GM19035 (cell line): ENCODE measurements around the gene IL27RA.

Source experiments
- ATAC-seq: cut with Tn5 transposase; IDR thresholded peaks from one replicate; pipeline ENCODE4 v1.9.1; 2021; ENCODE audit not compliant: unreplicated experiment

Gene IL27RA

DNA sequence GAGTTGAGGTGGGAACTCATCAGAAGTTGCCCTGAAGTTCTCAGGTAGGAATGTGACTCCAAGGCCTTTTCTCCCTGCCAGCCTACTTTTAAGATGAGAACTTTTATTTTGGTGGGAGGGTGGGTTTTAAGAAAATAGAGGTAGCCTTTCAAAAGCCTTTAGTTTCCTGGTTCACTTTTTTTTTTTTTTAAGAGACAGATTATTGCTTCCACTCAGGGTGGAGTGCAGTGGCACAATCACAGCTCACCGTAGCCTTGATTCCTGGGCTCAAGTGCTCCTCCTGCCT lies 51.1 kb downstream of the IL27RA start:
- ATAC-seq, result no peak

DNA sequence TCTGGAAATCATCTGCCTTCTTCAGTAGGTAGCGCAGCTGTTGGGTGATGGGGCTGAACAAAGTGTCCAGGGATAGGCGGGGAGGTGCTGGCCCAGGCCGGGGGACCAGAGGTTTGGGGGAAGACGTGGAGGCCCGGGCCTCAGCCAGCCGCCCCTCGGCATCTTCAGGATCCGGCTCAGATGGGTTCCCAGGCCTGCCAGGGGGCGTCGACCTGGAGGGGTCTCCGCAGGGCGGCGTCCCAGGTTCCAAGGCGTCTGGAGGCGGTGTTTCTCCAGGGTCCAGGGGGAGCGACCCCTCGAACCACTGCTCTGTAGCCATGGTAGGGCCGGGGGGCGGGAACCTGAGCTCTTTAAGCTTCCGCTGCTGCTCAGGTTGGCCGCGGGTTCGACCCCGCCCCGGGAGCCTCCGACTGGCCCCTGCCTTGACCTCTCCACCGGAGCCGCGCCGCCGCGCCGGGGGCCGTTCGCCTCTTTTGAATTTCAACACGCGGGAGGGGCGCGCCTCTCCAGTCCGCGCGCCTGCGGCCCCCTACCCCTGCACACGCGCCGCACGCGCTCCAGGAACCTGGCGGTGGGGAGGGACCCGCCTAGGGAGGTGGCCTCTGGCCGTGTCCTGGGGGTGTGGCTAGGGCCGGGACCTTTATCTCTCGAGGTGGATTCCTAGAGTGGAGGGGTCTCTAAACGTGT lies 53.9 kb downstream of the IL27RA start, which contains the start of gene C19orf67:
Gene C19orf67, minus strand, starts transcription at position 475 of the 687 bp plus-strand sequence. Its CDS starts 156 bp downstream, at position 319.
- no peak for ATAC-seq

DNA sequence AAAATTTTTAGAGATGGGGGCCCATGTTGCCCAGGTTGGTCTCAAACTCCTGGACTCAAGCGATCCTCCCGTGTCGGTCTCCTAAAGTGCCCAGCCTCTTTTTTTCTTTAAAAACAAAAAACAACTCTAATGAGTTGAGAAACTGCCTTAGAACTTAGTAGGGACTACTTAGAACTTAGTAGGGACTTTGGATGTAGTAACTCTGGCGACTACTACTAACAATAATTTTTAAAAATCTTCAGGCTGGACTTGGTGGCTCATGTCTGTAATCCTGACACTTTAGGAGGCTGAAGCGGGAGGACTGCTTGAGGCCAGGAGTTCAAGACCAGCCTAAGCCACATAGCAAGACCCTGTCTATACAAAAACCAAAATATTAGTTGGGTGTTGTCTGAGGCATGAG lies 54.5 kb downstream of the IL27RA start:
- ATAC-seq, result no peak

DNA sequence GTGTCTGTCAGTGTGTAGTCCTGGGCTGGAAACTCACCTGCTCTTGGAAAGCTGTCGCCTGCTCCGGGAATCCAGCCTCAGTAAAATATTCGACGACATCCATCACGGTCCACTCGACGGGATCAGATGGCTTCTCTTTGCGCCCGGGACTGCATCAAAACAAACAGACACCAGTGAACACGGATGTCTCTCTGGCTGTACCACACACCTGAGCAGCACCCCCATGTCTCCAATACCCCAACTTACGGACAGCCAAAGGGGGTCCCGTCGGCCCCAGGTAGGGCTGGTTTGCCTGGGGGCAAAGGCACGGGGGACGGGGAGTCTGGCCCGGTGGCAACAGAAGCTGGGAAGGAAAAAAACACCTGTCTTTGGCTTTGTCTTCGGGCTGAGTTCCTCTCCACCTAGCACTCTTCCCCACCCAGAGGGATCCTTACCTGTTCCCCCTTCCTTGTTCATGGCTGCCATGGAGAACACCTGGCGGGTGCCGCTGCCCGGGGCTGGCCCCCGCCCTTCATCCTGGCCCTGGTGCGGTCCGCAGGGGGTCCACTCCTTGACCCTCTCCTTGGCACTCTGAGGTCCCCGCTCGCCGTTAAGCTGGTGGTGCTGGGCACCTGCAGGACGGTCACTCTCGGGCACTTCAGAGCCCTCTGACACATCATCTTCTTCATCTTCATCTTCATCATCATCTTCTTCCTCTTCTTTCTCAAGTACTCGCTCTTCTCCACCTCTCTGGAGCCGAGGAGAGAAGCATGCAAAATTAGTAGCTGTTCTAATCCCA lies 57.3 kb downstream of the IL27RA start:
- no peak for ATAC-seq

- no peak for ATAC-seq
Measured at GRCh38 chr19:14089412-14089661, 57.8 kb downstream of the IL27RA start.

DNA sequence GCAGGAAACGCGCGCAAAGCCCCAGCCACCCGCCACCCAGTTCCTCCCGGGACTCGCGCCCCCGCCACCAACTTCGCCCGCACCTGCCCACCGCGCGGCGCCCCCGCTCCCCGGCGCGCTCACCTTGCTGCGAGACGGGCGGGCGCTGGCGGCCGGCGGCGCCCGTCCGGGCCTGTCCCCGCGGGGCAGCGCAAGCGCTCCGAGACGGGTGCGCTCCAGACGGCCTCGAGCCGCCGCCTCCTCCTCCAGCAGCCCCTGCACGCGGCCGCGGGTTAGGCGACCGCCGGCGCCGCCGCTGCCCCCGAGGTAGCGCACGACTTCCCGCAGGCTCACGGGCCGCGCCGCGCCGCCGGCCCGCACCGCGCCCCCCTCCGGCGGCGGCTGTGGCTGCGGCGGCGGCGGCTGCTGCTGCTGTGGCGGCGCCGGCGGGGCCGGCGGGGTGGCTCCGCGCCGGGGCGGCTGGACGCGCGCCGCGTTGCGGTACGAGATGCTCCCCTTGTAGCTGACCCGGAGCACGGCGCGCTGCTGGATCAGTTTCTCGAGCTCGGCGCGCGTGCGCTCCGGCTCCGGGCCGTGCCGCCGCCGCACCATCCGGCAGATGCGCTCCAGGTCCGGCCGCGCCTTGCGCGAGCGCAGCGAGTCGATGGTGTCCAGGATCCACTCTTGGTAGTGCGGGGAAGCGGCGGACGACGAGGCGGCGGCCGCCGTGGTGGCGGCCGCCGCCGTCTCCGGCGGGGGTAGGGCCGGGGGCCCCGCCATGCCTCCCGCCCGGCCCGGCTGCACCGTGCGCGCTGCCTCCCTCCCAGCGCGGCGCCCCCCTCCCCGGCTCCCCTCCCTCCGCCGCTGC lies 58.3 kb downstream of the IL27RA start:
- no peak for ATAC-seq

- peak; percentile 46 for ATAC-seq
Measured at GRCh38 chr19:14090509-14091080, 59.0 kb downstream of the IL27RA start, which contains the start of gene SAMD1. Gene SAMD1 (minus strand): TSS chr19:14090751.

- ATAC-seq, result peak; percentile 62
Measured at GRCh38 chr19:14091081-14091812, 59.7 kb downstream of the IL27RA start.

- ATAC-seq, result no peak
Measured at GRCh38 chr19:14091813-14092462, 60.4 kb downstream of the IL27RA start.

- no peak for ATAC-seq
Measured at GRCh38 chr19:14093117-14093823, 61.7 kb downstream of the IL27RA start.

DNA sequence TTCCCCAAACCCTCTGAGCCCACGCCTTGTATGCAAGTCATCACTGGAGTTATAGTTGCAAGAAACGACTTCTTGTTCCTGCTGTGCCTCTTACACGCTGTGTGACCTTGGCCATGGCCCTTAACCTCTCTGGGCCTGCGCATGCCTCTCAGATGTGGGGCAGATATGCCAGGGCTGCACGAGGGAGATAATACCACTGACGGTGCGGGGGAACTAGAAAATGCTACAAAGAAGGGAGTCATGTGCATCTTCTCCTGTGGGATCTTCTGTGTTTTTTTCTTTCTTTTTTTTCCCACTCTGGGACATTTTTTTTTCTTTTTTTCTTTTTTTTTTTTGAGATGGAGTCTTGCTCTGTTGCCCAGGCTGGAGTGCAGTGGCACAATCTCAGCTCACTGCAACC lies 63.3 kb downstream of the IL27RA start:
- no peak for ATAC-seq

GRCh38 chr19:14096272-14096992 lies 64.9 kb downstream of the IL27RA start:
- no peak for ATAC-seq

DNA sequence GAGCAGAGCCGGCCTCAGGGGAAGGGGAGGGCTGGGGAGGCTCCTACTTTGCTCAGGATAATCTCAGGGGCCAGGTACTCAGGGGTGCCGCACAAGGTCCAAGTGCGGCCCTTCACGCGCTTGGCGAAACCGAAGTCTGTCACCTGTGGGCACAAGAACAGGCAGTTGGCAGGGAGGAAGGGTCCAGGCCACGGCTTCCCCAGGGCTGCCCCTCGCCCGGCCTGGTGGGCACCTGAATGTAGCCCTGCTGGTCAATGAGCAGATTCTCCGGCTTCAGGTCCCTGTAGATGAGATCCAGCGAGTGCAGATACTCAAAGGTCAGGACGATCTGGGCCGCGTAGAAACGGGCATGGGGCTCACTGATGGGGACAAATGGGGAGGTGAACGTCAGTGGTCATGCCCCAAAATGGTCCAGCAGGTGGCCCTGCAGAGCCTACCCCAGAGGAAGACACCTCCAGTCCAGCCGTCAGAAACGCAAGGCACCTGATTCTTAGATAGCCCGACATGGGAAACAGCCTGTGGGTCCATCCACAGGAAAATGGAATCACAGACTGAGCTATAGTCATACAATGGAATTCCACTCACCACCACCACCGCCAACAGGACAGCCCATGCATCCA lies 66.1 kb downstream of the IL27RA start:
- no peak for ATAC-seq

DNA sequence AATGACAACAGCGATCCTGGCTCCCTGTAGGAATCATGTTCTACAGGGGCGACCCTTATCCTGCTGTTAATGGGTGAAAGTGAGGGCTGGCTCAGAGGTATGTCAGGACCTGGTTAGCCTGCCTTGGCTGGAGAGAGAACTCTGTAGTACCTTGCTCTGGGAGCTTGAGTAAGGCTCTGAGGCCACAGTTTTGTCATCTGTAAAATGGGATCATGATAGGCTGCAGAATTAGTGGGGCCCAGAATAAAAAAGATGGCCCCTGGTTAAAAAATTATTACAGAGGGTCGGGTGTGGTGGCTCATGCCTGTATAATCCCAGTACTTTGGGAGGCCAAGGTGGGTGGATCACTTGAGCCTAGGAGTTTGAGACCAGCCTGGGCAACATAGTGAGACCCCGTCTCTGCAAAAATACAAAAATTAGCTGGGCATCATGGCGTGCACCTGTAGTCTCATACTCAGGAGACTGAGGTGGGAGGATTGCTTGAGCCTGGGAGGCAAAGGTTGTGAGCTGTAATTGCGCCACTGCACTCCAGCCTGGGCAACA lies 69.5 kb downstream of the IL27RA start:
- ATAC-seq, result no peak

- no peak for ATAC-seq
Measured at GRCh38 chr19:14102102-14102696, 70.6 kb downstream of the IL27RA start.

DNA sequence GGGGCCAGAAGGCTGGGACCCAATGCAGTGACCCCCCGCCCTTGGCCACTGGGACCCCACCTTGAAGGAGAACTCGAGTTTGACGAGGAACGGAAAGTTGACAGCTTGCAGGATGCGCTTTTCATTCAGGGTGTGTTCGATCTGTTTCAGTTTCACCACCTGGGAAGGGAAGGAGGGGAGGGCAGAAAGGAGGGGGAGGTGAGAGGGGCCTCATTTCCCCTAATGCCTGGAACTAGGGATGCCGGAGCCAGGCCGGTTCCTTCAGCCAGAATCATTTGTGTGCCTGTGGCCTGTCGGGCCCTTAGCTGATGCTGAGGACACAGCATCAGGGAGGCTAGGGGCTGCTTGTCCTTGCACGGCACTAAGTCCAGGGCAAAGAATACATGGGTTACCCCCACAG lies 71.2 kb downstream of the IL27RA start:
- ATAC-seq, result no peak
